GM12874 (cell line): ENCODE data around the gene RFLNA.

Experiments used
- CTCF ChIP-seq: IDR thresholded peaks from 2 replicates; pipeline ENCODE4 v1.5.1; 2011; ENCODE audit warnings: low read depth, mild to moderate bottlenecking, control low read depth, low read length, moderate library complexity; ENCODE audit not compliant: insufficient read depth

Gene RFLNA

GRCh38 chr12:124295431-124296058, 652 bp downstream of the RFLNA start:
- TF ChIP-seq CTCF, result no peak

- no peak for TF ChIP-seq CTCF
These were observed 1.5 kb downstream of the RFLNA start for GRCh38 chr12:124296295-124296915.

GRCh38 chr12:124296916-124297351, 2.0 kb downstream of the RFLNA start:
- no peak for TF ChIP-seq CTCF

GRCh38 chr12:124297389-124297788, 2.5 kb downstream of the RFLNA start:
- TF ChIP-seq CTCF, result no peak

- no peak for TF ChIP-seq CTCF
These were observed 3.0 kb downstream of the RFLNA start for GRCh38 chr12:124297856-124298255.

- no peak for TF ChIP-seq CTCF
These were observed 4.0 kb downstream of the RFLNA start for GRCh38 chr12:124298685-124299410.

GRCh38 chr12:124299628-124300388, 4.9 kb downstream of the RFLNA start:
- no peak for TF ChIP-seq CTCF
